GM18517 (cell line): ENCODE data around the gene GABRQ.

Experiments used
- ATAC-seq: cut with Tn5 transposase; IDR thresholded peaks from one replicate; pipeline ENCODE4 v1.9.1; 2021; ENCODE audit warnings: mild to moderate bottlenecking, moderate library complexity; ENCODE audit not compliant: unreplicated experiment

Gene GABRQ

GRCh38 chrX:152637649-152638442, at the start of gene GABRQ:
TSS of gene GABRQ (plus strand) at chrX:152637895. CDS start at chrX:152638203, 308 bp downstream.
- no peak for ATAC-seq

- ATAC-seq: no peak
Observed at GRCh38 chrX:152588206-152588605, 49.5 kb upstream of the GABRQ start.

- no peak for ATAC-seq
Observed at GRCh38 chrX:152600853-152601633, 36.7 kb upstream of the GABRQ start.

GRCh38 chrX:152601848-152602616, 35.7 kb upstream of the GABRQ start:
- ATAC-seq: no peak

GRCh38 chrX:152614791-152615190, 22.9 kb upstream of the GABRQ start:
- no peak for ATAC-seq

- no peak for ATAC-seq
Observed at GRCh38 chrX:152619897-152620296, 17.8 kb upstream of the GABRQ start.

GRCh38 chrX:152632445-152633097, 5.1 kb upstream of the GABRQ start:
- ATAC-seq: no peak

GRCh38 chrX:152635941-152636340, 1.8 kb upstream of the GABRQ start:
- no peak for ATAC-seq

- ATAC-seq: no peak
Observed at GRCh38 chrX:152638443-152638904, 779 bp downstream of the GABRQ start.

- no peak for ATAC-seq
Observed at GRCh38 chrX:152639426-152639825, 1.7 kb downstream of the GABRQ start.

- no peak for ATAC-seq
Observed at GRCh38 chrX:152640034-152640818, 2.5 kb downstream of the GABRQ start.

GRCh38 chrX:152641256-152641875, 3.7 kb downstream of the GABRQ start:
- no peak for ATAC-seq

- ATAC-seq: no peak
Observed at GRCh38 chrX:152641996-152642395, 4.3 kb downstream of the GABRQ start.

- ATAC-seq: no peak
Observed at GRCh38 chrX:152642931-152643564, 5.4 kb downstream of the GABRQ start.

- no peak for ATAC-seq
Observed at GRCh38 chrX:152646961-152647360, 9.3 kb downstream of the GABRQ start.

- no peak for ATAC-seq
Observed at GRCh38 chrX:152647978-152648377, 10.3 kb downstream of the GABRQ start.

GRCh38 chrX:152652060-152652459, 14.4 kb downstream of the GABRQ start:
- no peak for ATAC-seq

GRCh38 chrX:152652467-152652866, 14.8 kb downstream of the GABRQ start:
- no peak for ATAC-seq

GRCh38 chrX:152656087-152656486, 18.4 kb downstream of the GABRQ start:
- no peak for ATAC-seq
